ENCODE data around the gene TXNRD1. TPM values are rescaled to one million over a fixed set of nuclear protein-coding genes. Genes with fewer than 3 reads are reported as not detected.

TXNRD1 gene
- total RNA-seq, 1 donor from 2014 or later, result 176 TPM

- Histone ChIP-seq H3K27ac (ENCODE audit: low read depth, low read length) (no peak overlapping the region), H3K4me3 (ENCODE audit: insufficient read depth, low read depth, low read length) (no peak overlapping the region), H3K4me2 (ENCODE audit: low read length) (peak overlapping the region; percentile 67), H3K4me1 (ENCODE audit: insufficient read depth, low read length) (peaks cover 9% of the 10 kb centered on the region), H3K9me3 (ENCODE audit: insufficient read depth, low read depth, low read length) (no peaks in the 10 kb centered on the region), H3K9ac (ENCODE audit: low read length) (no peak overlapping the region), H2AFZ (ENCODE audit: low read depth, low read length) (peak overlapping the region; percentile 41), H4K20me1 (ENCODE audit: insufficient read depth, low read length) (no peaks in the 10 kb centered on the region), H3K79me2 (ENCODE audit: insufficient read depth, low read length) (no peaks in the 10 kb centered on the region), H3K27me3 (ENCODE audit: insufficient read depth, low read length) (peaks cover 3% of the 10 kb centered on the region), H3K36me3 (ENCODE audit: insufficient read depth, low read length) (no peaks in the 10 kb centered on the region)
- no peak overlapping the region for H3K4me3 Mint-ChIP-seq (ENCODE audit: unreplicated experiment)
- H3K36me3 Mint-ChIP-seq (ENCODE audit: low read depth, unreplicated experiment), result peaks cover 4% of the 10 kb centered on the region
- TF ChIP-seq EZH2 (IDR thresholded peaks at IDR 0.05; ENCODE audit: insufficient read depth, low read length) (no peak), CTCF (IDR thresholded peaks at IDR 0.05; ENCODE audit: insufficient read depth, low read depth, low read length) (peak; percentile 97)
- peaks cover 12% of the 10 kb centered on the region for H3K4me1 Mint-ChIP-seq (ENCODE audit: low read depth, unreplicated experiment)
- no peak overlapping the region for H3K27ac Mint-ChIP-seq (ENCODE audit: unreplicated experiment)
- FAIRE-seq, result no peak
- no peaks in the 10 kb centered on the region for H3K9me3 Mint-ChIP-seq (ENCODE audit: unreplicated experiment)
- H3K27me3 Mint-ChIP-seq (ENCODE audit: low read depth, unreplicated experiment), result peaks cover 7% of the 10 kb centered on the region
- peak; percentile 49 for DNase-seq (ENCODE audit: low read depth)
Measured at GRCh38 chr12:104381731-104382480, 166.3 kb downstream of the TXNRD1 start.

- no peak for FAIRE-seq
Measured at GRCh38 chr12:104384141-104384880, 168.7 kb downstream of the TXNRD1 start.

More at GRCh38 chr12:104384141-104384880, 168.7 kb downstream of the TXNRD1 start:
- no peak for DNase-seq (ENCODE audit: low read depth)
- Histone ChIP-seq H2AFZ (ENCODE audit: low read depth, low read length) (no peak overlapping the region), H3K27ac (ENCODE audit: low read depth, low read length) (no peak overlapping the region), H3K79me2 (ENCODE audit: insufficient read depth, low read length) (no peaks in the 10 kb centered on the region), H3K4me2 (ENCODE audit: low read length) (no peak overlapping the region), H3K4me1 (ENCODE audit: insufficient read depth, low read length) (peaks cover 4% of the 10 kb centered on the region), H3K9me3 (ENCODE audit: insufficient read depth, low read depth, low read length) (no peaks in the 10 kb centered on the region), H3K36me3 (ENCODE audit: insufficient read depth, low read length) (no peaks in the 10 kb centered on the region), H3K4me3 (ENCODE audit: insufficient read depth, low read depth, low read length) (no peak overlapping the region), H3K27me3 (ENCODE audit: insufficient read depth, low read length) (peaks cover 3% of the 10 kb centered on the region), H3K9ac (ENCODE audit: low read length) (no peak overlapping the region), H4K20me1 (ENCODE audit: insufficient read depth, low read length) (no peaks in the 10 kb centered on the region)
- peaks cover 3% of the 10 kb centered on the region for H3K4me1 Mint-ChIP-seq (ENCODE audit: low read depth, unreplicated experiment)
- TF ChIP-seq EZH2 (IDR thresholded peaks at IDR 0.05; ENCODE audit: insufficient read depth, low read length) (no peak), CTCF (IDR thresholded peaks at IDR 0.05; ENCODE audit: insufficient read depth, low read depth, low read length) (no peak)
- H3K36me3 Mint-ChIP-seq (ENCODE audit: low read depth, unreplicated experiment), result peaks cover 4% of the 10 kb centered on the region
- peak overlapping the region; percentile 20 for H3K4me3 Mint-ChIP-seq (ENCODE audit: unreplicated experiment)
- no peak overlapping the region for H3K27ac Mint-ChIP-seq (ENCODE audit: unreplicated experiment)
- peaks cover 7% of the 10 kb centered on the region for H3K27me3 Mint-ChIP-seq (ENCODE audit: low read depth, unreplicated experiment)
- H3K9me3 Mint-ChIP-seq (ENCODE audit: unreplicated experiment), result no peaks in the 10 kb centered on the region

Data from astrocyte (in vitro differentiated cells and primary cell).